WERI-Rb-1 (cell line): Measurements from ENCODE around the gene UPF1.
A peak's percentile ranks its signal among the peaks of the same experiment; 100 is the strongest.

ENCODE experiments used
- DNase-seq: peaks from one replicate; pipeline ENCODE4 v3.0.0-alpha.2; 2020
- H3K27ac ChIP-seq: fragments of 250-450 bp; sonication (Bioruptor Pico); 2 replicates; pipeline ENCODE4 v1.5.1; 2020; ENCODE audit warnings: mild to moderate bottlenecking, moderate library complexity
- H3K27me3 ChIP-seq: fragments of 250-450 bp; sonication (Bioruptor Pico); 2 replicates; pipeline ENCODE4 v1.5.1; 2021; ENCODE audit warnings: mild to moderate bottlenecking, low read depth, moderate library complexity; ENCODE audit not compliant: insufficient read depth, severe bottlenecking
- H3K36me3 ChIP-seq: fragments of 250-450 bp; sonication (Bioruptor Pico); 2 replicates; pipeline ENCODE4 v1.5.1; 2020; ENCODE audit warnings: mild to moderate bottlenecking, moderate library complexity
- H3K4me3 ChIP-seq: 2 replicates; pipeline ENCODE4 v1.5.1; 2011; ENCODE audit warnings: low read depth, mild to moderate bottlenecking, control low read depth, low read length
- H3K9me3 ChIP-seq: fragments of 250-450 bp; sonication (Bioruptor Pico); 2 replicates; pipeline ENCODE4 v1.5.1; 2021; ENCODE audit warnings: mild to moderate bottlenecking, moderate library complexity; ENCODE audit not compliant: severe bottlenecking
- CTCF ChIP-seq: IDR thresholded peaks from 2 replicates; pipeline ENCODE4 v1.5.1; 2011; ENCODE audit warnings: low read depth, mild to moderate bottlenecking, control low read depth, inconsistent platforms, low read length

The UPF1 gene

GRCh38 chr19:18879579-18880373 lies 48.0 kb downstream of the UPF1 start:
- H3K36me3 ChIP-seq, result peaks cover 52% of the 10 kb centered on the region
- peaks cover 9% of the 10 kb centered on the region for H3K9me3 ChIP-seq
- DNase-seq, result peak; percentile 57
- H3K4me3 ChIP-seq, result no peak overlapping the region
- TF ChIP-seq CTCF, result no peak
- no peaks in the 10 kb centered on the region for H3K27me3 ChIP-seq
- no peak overlapping the region for H3K27ac ChIP-seq

- Histone ChIP-seq H3K9me3 (peaks cover 9% of the 10 kb centered on the region), H3K27ac (no peak overlapping the region), H3K36me3 (peaks cover 46% of the 10 kb centered on the region), H3K27me3 (no peaks in the 10 kb centered on the region), H3K4me3 (no peak overlapping the region)
- TF ChIP-seq CTCF, result no peak
- DNase-seq, result no peak
Measured at GRCh38 chr19:18881491-18881890, 49.7 kb downstream of the UPF1 start.

GRCh38 chr19:18883526-18884304 lies 52.0 kb downstream of the UPF1 start:
- no peak for TF ChIP-seq CTCF
- Histone ChIP-seq H3K27me3 (no peaks in the 10 kb centered on the region), H3K27ac (no peak overlapping the region), H3K4me3 (no peak overlapping the region), H3K36me3 (peaks cover 35% of the 10 kb centered on the region), H3K9me3 (no peaks in the 10 kb centered on the region)
- no peak for DNase-seq

GRCh38 chr19:18886972-18887371 lies 55.2 kb downstream of the UPF1 start:
- no peak overlapping the region for H3K4me3 ChIP-seq
- no peaks in the 10 kb centered on the region for H3K27me3 ChIP-seq
- H3K36me3 ChIP-seq, result peaks cover 15% of the 10 kb centered on the region
- H3K9me3 ChIP-seq, result no peaks in the 10 kb centered on the region
- no peak for DNase-seq
- TF ChIP-seq CTCF, result no peak
- H3K27ac ChIP-seq, result no peak overlapping the region

- no peak for TF ChIP-seq CTCF
- Histone ChIP-seq H3K27ac (no peak overlapping the region), H3K27me3 (no peaks in the 10 kb centered on the region), H3K4me3 (no peak overlapping the region), H3K9me3 (no peaks in the 10 kb centered on the region), H3K36me3 (peaks cover 7% of the 10 kb centered on the region)
- DNase-seq, result no peak
Measured at GRCh38 chr19:18889949-18890745, 58.4 kb downstream of the UPF1 start.
